Stimulated activated CD8-positive, alpha-beta memory T cell treated with anti-CD3 and anti-CD28 coated beads, Interleukin-4, amount 100 ng/mL, for 1 hour (primary cell): ENCODE results near the gene TESK2.
"Not testable (repeated sequence)": the region's sequence is repeated elsewhere in the genome, so short reads cannot be mapped to it uniquely, and the experiment has no call there.

Source experiments
- DNase-seq, 2 donors: peaks; one replicate each; pipeline ENCODE4 v3.0.0-alpha.2; 2020; ENCODE audit warnings: low read depth in 2 of 2, low spot score in 1 of 2

Gene TESK2, protein sequence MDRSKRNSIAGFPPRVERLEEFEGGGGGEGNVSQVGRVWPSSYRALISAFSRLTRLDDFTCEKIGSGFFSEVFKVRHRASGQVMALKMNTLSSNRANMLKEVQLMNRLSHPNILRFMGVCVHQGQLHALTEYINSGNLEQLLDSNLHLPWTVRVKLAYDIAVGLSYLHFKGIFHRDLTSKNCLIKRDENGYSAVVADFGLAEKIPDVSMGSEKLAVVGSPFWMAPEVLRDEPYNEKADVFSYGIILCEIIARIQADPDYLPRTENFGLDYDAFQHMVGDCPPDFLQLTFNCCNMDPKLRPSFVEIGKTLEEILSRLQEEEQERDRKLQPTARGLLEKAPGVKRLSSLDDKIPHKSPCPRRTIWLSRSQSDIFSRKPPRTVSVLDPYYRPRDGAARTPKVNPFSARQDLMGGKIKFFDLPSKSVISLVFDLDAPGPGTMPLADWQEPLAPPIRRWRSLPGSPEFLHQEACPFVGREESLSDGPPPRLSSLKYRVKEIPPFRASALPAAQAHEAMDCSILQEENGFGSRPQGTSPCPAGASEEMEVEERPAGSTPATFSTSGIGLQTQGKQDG

DNA sequence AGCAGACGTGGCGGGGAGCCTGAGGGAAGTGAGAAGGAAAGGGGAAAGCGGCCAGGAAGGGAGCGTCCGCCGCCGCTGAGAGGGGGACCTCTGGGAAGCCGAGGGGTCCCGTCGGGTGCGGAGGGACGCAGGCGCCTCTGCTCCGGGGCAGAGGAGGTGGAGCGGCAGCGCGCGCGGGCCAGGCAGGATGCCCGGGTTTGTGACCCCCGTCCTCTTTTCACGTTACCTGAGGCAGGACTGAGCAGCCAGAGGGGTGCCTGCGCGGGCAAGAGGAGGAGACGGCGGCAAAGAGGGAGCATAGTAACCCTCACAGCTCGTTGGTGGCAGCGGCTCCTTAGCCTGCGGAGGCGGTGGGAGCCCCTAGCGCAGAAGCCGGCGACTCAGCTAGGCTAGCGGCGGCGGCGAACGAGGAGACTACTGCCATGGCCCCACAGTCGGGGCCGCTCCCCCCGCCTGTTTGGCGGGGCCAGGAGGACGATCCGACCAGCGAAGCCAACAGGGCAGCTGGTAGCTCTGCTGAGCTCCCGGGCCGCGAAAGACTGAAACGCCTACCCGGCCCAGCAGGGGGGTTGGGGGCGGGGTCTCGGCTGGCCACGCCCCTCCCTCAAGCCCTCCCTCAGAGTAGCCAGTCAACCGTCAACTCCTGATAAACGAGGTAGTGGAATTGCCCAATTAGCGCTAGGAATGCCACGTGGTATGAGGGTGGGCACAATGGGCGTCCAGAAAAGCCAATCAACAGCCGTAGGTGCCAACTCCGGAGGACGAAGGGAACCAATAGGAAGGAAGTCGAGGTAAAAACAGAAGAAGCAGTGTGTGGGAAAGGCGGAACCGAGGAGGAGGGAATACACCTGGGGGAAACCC, at the start of gene TESK2:
Gene TESK2 (minus strand): TSS at position 538 of the 861 bp plus-strand sequence. CDS start 33,378 bp downstream, outside the sequence.
- peak; percentile 90 to 92 for DNase-seq

GRCh38 chr1:45536886-45537285, 45.9 kb upstream of the TESK2 start:
- DNase-seq = no peak

- no peak for DNase-seq
Measured at GRCh38 chr1:45535988-45536766, 45.2 kb upstream of the TESK2 start.

- no peak for DNase-seq
Measured at GRCh38 chr1:45531873-45532272, 40.9 kb upstream of the TESK2 start.

GRCh38 chr1:45530632-45531135, 39.7 kb upstream of the TESK2 start:
- DNase-seq = no peak

- DNase-seq = no peak
Measured at GRCh38 chr1:45526135-45526644, 35.2 kb upstream of the TESK2 start.

- not testable (repeated sequence) for DNase-seq
Measured at GRCh38 chr1:45523975-45524374, 33.0 kb upstream of the TESK2 start.

DNA sequence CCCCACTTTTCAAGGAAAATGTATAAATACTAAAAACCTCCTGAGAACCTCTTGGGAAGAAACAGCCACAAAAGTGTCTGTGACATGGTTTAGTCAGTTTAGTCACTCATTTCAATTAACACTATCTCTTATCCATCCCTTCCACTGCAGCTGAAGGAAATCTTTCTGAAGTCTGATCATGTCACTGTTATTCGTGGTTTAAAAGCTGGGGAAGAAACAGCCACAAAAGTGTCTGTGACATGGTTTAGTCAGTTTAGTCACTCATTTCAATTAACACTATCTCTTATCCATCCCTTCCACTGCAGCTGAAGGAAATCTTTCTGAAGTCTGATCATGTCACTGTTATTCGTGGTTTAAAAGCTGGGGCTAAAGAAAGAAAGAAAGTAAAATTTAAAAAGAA, 32.6 kb upstream of the TESK2 start:
- not testable (repeated sequence) for DNase-seq

GRCh38 chr1:45522324-45523104, 31.6 kb upstream of the TESK2 start:
- no peak for DNase-seq

- DNase-seq = peak; percentile 86 to 92
Measured at GRCh38 chr1:45521413-45522323, 30.7 kb upstream of the TESK2 start, which contains the start of gene PRDX1. TSS of gene PRDX1 (minus strand) at chr1:45521884. CDS start at chr1:45519043, 2,841 bp downstream.

DNA sequence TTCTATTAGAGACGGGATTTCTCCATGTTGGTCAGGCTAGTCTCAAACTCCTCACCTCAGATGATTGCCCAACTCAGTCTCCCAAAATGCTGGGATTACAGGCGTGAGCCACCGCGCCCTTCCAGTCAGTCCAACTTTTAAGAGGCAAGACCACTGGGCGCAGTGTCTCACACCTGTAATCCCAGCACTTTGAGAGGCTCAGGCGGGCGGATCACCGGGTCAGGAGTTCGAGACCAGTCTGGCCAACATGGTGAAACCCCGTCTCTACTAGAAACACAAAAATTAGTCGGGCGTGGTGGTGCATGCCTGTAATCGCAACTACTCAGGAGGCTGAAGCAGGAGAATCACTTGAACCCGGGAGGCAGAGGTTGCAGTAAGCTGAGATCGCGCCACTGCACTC, 28.8 kb upstream of the TESK2 start:
- DNase-seq = not testable (repeated sequence)

DNA sequence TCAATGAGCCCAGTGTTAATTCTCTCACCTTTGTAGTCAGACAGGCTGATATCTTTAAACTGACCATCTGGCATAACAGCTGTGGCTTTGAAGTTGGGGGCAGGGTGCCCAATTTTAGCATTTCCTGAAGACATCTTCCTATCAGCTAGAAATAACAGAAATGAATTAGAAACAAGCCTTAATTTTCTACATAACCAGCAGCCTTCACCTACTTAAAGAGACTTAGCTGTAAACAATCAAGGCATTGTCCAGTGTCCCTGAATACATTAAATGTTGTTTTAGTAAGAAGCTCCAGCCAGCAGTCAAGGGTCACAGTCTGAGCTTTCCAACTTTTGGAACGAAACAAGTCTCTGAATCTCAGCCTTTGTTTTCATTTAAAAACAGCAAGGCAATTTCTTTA, 27.9 kb upstream of the TESK2 start:
- no peak for DNase-seq

DNA sequence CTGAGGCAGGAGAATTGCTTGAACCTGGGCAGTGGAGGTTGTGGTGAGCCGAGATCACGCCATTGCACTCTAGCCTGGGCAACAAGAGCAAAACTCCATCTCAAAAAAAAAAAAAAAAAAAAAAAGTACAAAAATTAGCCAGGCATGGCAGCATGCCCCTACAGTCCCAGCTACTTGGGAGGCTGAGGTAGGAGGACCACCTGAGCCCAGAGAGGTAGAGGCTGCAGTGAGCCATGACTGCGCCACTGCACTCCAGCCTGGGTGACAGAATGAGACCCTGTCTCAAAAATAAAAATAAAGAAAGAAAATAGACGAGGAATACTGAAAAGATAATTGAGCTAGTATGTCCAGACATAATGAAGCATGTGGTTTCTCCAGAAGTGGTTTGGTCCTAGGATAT, 27.4 kb upstream of the TESK2 start:
- not testable (repeated sequence) for DNase-seq

GRCh38 chr1:45516465-45516864, 25.5 kb upstream of the TESK2 start:
- DNase-seq = no peak

DNA sequence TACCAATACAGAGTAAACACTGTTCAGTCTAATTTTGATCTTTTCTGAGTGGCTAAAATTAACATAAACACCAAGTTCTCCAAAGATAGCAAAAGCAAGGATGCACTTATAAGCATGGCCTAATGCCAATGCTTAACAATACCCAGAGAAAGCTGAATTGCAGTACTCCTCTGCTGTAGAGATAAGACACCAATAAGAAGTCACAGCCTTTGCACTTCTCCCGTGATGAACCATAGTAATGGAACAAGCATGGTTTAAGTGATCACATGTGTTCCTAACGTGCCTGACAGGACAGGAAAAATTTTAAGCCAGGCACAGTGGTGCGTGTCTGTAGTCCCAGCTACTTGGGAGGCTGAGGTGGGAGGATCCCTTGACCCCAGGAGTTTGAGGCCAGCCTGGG, 25.1 kb upstream of the TESK2 start:
- no peak for DNase-seq

DNA sequence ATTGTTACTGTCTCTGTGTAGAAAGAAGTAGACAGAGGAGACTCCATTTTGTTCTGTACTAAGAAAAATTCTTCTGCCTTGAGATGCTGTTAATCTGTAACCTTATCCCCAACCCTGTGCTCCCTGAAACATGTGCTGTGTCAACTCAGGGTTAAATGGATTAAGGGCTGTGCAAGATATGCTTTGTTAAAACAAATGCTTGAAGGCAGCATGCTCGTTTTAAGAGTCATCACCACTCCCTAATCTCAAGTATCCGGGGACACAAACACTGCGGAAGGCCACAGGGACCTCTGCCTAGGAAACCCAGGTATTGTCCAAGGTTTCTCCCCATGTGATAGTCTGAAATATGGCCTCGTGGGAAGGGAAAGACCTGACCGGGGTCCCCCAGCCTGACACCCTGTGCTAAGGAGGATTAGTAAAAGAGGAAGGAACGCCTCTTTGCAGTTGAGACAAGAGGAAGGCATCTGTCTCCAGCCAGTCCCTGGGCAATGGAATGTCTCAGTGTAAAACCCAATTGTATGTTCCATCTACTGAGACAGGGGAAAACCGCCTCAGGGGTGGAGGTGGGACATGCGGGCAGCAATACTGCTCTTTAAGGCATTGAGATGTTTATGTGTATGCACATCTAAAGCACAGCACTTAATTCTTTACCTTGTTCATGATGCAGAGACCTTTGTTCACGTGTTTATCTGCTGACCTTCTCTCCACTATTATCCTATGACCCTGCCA, 22.7 kb upstream of the TESK2 start:
- not testable (repeated sequence) for DNase-seq

DNA sequence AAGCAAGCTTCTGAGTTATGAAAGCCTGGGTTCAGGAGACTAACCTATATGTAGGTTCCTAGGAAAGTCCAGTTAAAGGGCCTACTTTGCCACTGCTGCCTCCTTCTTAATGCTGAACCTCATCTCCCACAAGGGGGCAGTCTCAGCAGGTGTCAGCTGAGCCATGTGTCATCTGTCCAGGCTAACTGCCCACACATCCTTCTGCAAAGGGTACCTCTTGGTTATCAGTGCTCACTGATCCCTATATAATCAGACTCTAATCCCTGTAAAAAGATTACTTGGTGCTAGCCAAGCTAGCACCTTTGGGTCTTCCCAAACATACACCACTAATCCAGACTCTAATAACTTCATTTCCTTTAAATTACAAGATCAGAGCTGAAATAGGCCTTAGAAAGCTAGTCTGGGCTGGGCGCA, 21.7 kb upstream of the TESK2 start:
- no peak for DNase-seq

DNA sequence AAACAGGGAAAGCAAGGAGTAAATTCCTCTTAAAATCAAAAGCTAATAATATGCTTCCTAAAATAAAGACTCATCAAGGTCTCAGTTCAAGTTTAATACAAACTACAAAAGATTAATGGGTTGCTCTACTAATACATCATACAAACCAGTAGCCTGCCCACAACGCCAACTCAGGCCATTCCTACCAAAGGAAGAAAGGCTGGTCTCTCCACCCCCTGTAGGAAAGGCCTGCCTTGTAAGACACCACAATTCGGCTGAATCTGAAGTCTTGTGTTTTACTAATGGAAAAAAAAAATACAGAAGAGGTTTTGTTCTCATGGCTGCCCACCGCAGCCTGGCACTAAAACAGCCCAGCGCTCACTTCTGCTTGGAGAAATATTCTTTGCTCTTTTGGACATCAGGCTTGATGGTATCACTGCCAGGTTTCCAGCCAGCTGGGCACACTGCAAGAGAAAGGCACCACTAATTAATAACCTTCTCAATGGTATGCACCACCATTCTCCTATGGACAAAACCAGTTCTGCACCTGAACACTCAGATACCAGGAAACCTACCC, 20.1 kb upstream of the TESK2 start:
- DNase-seq = no peak
